ENCODE data around the gene NAV2. TPM values are rescaled to one million over a fixed set of nuclear protein-coding genes. Genes with fewer than 3 reads are reported as not detected.

NAV2 gene
- total and polyA plus RNA-seq, 4 experiments from 2014 or later, result 1.1 to 6.2 (median 4.2) TPM; not detected in 1

DNA sequence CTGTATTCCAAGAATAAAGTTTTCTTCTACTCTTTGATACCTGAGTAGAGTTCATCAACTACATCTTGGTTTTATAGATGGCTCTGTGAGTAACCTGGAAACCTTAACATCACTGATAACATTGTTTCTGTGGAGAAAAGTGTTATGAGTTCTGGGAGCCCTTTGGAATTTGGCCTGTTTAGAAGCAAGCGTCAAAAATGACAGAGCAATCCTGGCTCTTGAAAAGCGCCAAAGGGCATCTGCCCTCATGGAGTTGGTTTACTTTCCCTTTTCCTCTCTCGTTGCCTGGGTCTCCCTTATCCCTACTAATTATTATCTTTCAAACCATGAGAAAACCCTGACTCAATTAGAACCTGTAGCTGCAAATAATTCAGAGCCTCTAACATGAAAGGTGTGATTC lies 307.6 kb downstream of the NAV2 start:
- Mint-ChIP-seq H3K4me3 (no peak overlapping the region), H3K27me3 (peaks cover 0 to 5% of the 10 kb centered on the region in 2 donors), H3K4me1 (no peaks in the 10 kb centered on the region), H3K9me3 (no peaks in the 10 kb centered on the region), H3K36me3 (no peaks in the 10 kb centered on the region), H3K27ac (no peak overlapping the region)
- H3K9me3 ChIP-seq (ENCODE audit: control insufficient read depth in 1 of 2, low read length in 2 of 2), result no peaks in the 10 kb centered on the region
- no peak overlapping the region for H3K27ac ChIP-seq (ENCODE audit: low read depth, low read length)
- ChIA-PET POLR2A (ENCODE audit: partially characterized antibody) (no interaction called here), CTCF (ENCODE audit: partially characterized antibody) (no interaction called here)
- H3K4me1 ChIP-seq (ENCODE audit: insufficient read depth, low read length), result no peaks in the 10 kb centered on the region
- H3K36me3 ChIP-seq (ENCODE audit: insufficient read depth, low read length), result no peaks in the 10 kb centered on the region
- no peak for DNase-seq
- intact Hi-C loops (cut with micrococcal nuclease), result no loop called here
- H3K4me3 ChIP-seq (ENCODE audit: low read length in 2 of 2), result no peak overlapping the region
- no peaks in the 10 kb centered on the region for H3K27me3 ChIP-seq (ENCODE audit: insufficient read depth, low read length)

DNA sequence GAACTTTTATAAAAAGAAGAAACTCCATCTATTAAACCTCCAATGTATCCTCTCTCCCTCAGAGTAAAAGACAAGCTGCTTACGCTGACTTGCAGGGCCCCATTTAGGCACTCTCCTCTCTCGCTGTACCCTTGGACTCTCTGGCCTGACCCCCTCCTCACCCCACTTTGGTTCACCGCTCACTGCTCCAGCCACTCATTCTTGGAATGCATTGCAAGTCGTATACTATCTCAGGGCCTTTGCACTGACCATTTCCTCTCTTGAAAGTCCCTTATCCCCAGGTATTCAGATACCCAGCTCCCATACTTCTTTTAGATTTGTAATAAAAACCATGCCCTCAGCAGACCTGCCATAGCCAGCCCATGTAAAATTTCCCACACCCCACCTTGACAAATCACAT lies 308.1 kb downstream of the NAV2 start:
- intact Hi-C loops (cut with micrococcal nuclease), result no loop called here
- no peaks in the 10 kb centered on the region for H3K27me3 ChIP-seq (ENCODE audit: insufficient read depth, low read length)
- Mint-ChIP-seq H3K9me3 (no peaks in the 10 kb centered on the region), H3K27me3 (peaks cover 0 to 3% of the 10 kb centered on the region in 2 donors), H3K36me3 (no peaks in the 10 kb centered on the region), H3K4me3 (no peak overlapping the region), H3K4me1 (no peaks in the 10 kb centered on the region), H3K27ac (no peak overlapping the region)
- H3K4me3 ChIP-seq (ENCODE audit: low read length in 2 of 2), result no peak overlapping the region
- ChIA-PET CTCF (ENCODE audit: partially characterized antibody) (no interaction called here), POLR2A (ENCODE audit: partially characterized antibody) (no interaction called here)
- no peaks in the 10 kb centered on the region for H3K36me3 ChIP-seq (ENCODE audit: insufficient read depth, low read length)
- no peaks in the 10 kb centered on the region for H3K9me3 ChIP-seq (ENCODE audit: control insufficient read depth in 1 of 2, low read length in 2 of 2)
- H3K4me1 ChIP-seq (ENCODE audit: insufficient read depth, low read length), result no peaks in the 10 kb centered on the region
- H3K27ac ChIP-seq (ENCODE audit: low read depth, low read length), result no peak overlapping the region
- DNase-seq, result no peak

DNA sequence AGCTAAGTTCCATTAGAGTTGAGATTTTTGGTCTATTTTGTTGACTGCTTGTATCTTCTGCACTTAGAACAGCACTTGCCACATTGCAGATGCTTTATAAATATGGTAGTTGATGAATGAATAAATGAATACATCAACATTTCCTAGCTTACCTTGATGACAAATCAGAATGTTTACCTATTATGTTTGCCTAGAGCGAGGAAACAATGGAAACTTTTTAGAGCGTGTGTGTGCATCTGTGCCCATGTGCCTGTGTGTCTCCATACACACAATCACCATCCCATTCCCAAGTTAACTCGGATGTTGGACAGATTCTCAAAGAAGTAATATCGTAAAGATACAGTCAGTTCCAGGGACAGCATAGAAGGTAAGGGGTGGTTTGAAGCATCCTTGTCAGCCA lies 308.6 kb downstream of the NAV2 start:
- intact Hi-C loops (cut with micrococcal nuclease), result no loop called here
- H3K27me3 Mint-ChIP-seq, result peaks cover 0 to 3% of the 10 kb centered on the region in 2 donors
- H3K9me3 Mint-ChIP-seq, result no peaks in the 10 kb centered on the region
- ChIA-PET CTCF (ENCODE audit: partially characterized antibody) (no interaction called here), POLR2A (ENCODE audit: partially characterized antibody) (no interaction called here)
- Histone ChIP-seq H3K4me1 (ENCODE audit: insufficient read depth, low read length) (no peaks in the 10 kb centered on the region), H3K36me3 (ENCODE audit: insufficient read depth, low read length) (no peaks in the 10 kb centered on the region), H3K27me3 (ENCODE audit: insufficient read depth, low read length) (no peaks in the 10 kb centered on the region), H3K4me3 (ENCODE audit: low read length in 2 of 2) (no peak overlapping the region), H3K27ac (ENCODE audit: low read depth, low read length) (no peak overlapping the region), H3K9me3 (ENCODE audit: control insufficient read depth in 1 of 2, low read length in 2 of 2) (no peaks in the 10 kb centered on the region)
- H3K4me3 Mint-ChIP-seq, result no peak overlapping the region
- no peak for DNase-seq
- H3K27ac Mint-ChIP-seq, result no peak overlapping the region
- H3K4me1 Mint-ChIP-seq, result no peaks in the 10 kb centered on the region
- no peaks in the 10 kb centered on the region for H3K36me3 Mint-ChIP-seq

DNA sequence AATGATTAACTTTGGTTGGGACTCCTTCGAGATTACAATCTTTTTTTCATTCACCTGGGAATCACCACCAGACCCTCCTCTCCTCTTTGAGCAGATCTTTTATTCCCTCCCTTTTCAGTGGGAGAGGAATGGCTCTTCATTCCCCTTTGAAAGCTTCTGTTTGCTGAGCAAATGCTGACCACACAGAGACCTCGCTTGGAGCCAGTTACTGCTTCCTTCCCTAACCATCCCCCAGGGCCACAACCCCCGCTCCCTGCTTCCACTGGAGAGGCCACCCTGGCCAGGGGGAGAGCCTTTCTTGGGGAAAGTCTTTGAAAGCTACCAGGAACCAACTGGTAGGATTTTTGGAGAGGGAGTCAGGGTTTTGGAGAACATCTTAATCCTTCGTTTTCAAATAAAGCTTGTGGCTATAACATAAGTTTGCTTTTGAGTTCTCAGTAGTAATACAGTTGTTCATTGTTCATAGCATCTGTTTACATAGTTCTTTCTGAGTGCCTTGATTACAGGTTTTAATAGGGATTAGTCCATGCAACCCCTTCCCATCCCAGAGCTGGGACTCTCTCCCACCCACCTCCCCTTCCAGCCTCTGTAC lies 309.2 kb downstream of the NAV2 start:
- POLR2A ChIA-PET (ENCODE audit: partially characterized antibody), result no interaction called here
- CTCF ChIA-PET (ENCODE audit: partially characterized antibody), result no interaction called here
- H3K27me3 Mint-ChIP-seq, result peaks cover 0 to 3% of the 10 kb centered on the region in 2 donors
- no peak overlapping the region for H3K4me3 Mint-ChIP-seq
- H3K9me3 Mint-ChIP-seq, result no peaks in the 10 kb centered on the region
- intact Hi-C loops (cut with micrococcal nuclease), result no loop called here
- H3K27me3 ChIP-seq (ENCODE audit: insufficient read depth, low read length), result no peaks in the 10 kb centered on the region
- H3K9me3 ChIP-seq (ENCODE audit: control insufficient read depth in 1 of 2, low read length in 2 of 2), result no peaks in the 10 kb centered on the region
- no peaks in the 10 kb centered on the region for H3K4me1 ChIP-seq (ENCODE audit: insufficient read depth, low read length)
- no peak overlapping the region for H3K4me3 ChIP-seq (ENCODE audit: low read length in 2 of 2)
- no peak overlapping the region for H3K27ac Mint-ChIP-seq
- H3K27ac ChIP-seq (ENCODE audit: low read depth, low read length), result no peak overlapping the region
- DNase-seq, result no peak
- H3K4me1 Mint-ChIP-seq, result no peaks in the 10 kb centered on the region
- no peaks in the 10 kb centered on the region for H3K36me3 ChIP-seq (ENCODE audit: insufficient read depth, low read length)
- no peaks in the 10 kb centered on the region for H3K36me3 Mint-ChIP-seq

DNA sequence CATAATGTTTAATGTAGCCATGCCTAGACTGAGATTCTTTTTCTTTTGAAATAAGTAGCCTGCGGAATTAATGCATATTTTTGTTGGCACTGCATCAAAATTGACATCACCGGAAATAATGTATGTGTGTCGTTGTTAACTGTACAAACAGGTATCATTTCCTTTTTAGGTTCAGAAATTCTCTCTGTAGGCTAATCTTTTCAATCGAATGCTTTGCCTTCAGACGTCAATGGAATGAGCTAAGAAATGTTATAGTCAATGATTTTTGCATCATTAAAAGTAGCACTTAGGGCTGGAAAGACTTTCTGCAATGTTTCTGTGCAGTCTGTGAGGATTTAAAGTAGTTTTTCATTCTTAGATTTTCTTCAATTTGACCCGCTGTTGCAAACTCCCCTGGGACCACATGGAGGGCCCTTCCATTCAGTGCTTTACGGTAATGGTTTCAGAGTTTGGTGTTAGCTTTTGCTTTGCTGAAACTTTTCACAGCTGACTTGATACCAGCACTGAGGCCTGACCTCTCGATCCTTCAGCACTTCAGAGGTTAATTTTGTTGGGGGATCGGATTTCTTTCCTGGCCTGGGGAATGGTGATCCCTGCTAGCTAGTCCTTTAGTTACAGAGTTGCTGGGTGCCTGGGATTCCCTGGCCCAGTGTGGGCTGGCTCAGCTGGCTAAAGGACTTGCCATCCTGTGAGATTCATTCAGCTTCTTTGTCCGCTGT lies 309.9 kb downstream of the NAV2 start:
- ChIA-PET CTCF (ENCODE audit: partially characterized antibody) (no interaction called here), POLR2A (ENCODE audit: partially characterized antibody) (no interaction called here)
- no peaks in the 10 kb centered on the region for H3K4me1 ChIP-seq (ENCODE audit: insufficient read depth, low read length)
- Mint-ChIP-seq H3K9me3 (no peaks in the 10 kb centered on the region), H3K4me3 (no peak overlapping the region), H3K36me3 (no peaks in the 10 kb centered on the region), H3K4me1 (no peaks in the 10 kb centered on the region), H3K27ac (no peak overlapping the region), H3K27me3 (no peaks in the 10 kb centered on the region)
- H3K9me3 ChIP-seq (ENCODE audit: control insufficient read depth in 1 of 2, low read length in 2 of 2), result no peaks in the 10 kb centered on the region
- intact Hi-C loops (cut with micrococcal nuclease), result no loop called here
- DNase-seq, result no peak
- no peak overlapping the region for H3K27ac ChIP-seq (ENCODE audit: low read depth, low read length)
- H3K36me3 ChIP-seq (ENCODE audit: insufficient read depth, low read length), result no peaks in the 10 kb centered on the region
- no peaks in the 10 kb centered on the region for H3K27me3 ChIP-seq (ENCODE audit: insufficient read depth, low read length)
- no peak overlapping the region for H3K4me3 ChIP-seq (ENCODE audit: low read length in 2 of 2)

DNA sequence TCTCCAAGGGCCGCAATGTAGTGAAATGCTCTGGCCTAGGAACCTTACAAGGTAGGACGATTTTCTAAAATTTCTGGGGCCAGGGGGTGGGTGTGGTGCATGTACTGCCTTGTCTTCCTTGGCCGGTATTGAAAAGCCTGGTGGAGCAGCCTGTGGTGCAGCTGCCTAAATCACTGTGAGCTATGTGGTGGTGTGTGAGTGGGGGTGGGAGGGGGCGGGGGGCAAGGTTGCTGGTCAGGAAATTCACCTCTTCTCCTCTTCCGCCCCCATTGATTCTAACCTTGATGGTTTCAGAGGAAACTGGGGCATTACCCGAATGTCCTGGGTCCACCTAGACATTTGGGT lies 310.4 kb downstream of the NAV2 start:
- H3K27ac ChIP-seq (ENCODE audit: low read depth, low read length), result no peak overlapping the region
- Mint-ChIP-seq H3K27ac (no peak overlapping the region), H3K9me3 (no peaks in the 10 kb centered on the region), H3K27me3 (no peaks in the 10 kb centered on the region), H3K4me3 (no peak overlapping the region), H3K36me3 (no peaks in the 10 kb centered on the region), H3K4me1 (no peaks in the 10 kb centered on the region)
- H3K4me1 ChIP-seq (ENCODE audit: insufficient read depth, low read length), result no peaks in the 10 kb centered on the region
- H3K27me3 ChIP-seq (ENCODE audit: insufficient read depth, low read length), result no peaks in the 10 kb centered on the region
- no peaks in the 10 kb centered on the region for H3K9me3 ChIP-seq (ENCODE audit: control insufficient read depth in 1 of 2, low read length in 2 of 2)
- no peak overlapping the region for H3K4me3 ChIP-seq (ENCODE audit: low read length in 2 of 2)
- no peak for DNase-seq
- intact Hi-C loops (cut with micrococcal nuclease), result no loop called here
- ChIA-PET CTCF (ENCODE audit: partially characterized antibody) (no interaction called here), POLR2A (ENCODE audit: partially characterized antibody) (no interaction called here)
- H3K36me3 ChIP-seq (ENCODE audit: insufficient read depth, low read length), result no peaks in the 10 kb centered on the region

DNA sequence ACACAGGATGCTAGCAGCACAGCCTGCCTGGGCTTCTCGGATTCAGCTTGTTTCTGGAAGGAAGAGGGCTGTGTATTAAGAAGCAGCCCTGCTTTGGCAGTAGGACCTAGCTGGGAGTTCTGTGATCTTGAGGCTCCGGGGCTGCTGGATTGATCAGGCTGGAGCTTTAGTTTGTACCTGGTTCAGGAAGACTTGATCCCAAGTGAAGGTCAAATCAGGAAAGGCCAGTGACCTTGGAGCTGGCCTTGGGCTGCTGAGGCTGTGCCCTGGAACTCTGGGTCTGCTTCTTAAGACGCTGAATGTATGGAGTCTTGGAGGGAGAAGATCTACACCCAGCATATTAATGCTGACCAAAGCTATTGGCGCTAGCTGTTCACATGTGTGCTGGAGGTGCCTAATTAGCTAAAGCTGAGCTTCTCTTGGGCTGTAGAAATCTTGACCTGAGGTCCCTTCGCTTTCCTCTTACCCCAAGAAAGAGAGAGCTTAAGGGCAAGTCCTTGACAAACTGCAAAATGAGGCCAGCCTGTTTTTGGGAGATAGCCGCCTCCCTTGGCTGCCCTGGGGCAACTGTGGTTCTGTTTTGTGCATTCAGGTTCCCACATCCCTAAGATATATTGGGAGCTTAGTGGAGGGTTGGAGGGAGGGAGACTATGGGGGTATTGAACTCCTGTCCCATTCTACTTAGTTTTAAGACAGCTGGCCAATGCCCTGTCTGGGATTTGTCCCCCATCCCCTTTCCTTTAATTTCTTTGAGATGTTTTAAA lies 311.7 kb downstream of the NAV2 start:
- H3K4me1 Mint-ChIP-seq, result no peaks in the 10 kb centered on the region
- no peaks in the 10 kb centered on the region for H3K27me3 ChIP-seq (ENCODE audit: insufficient read depth, low read length)
- H3K27ac Mint-ChIP-seq, result no peak overlapping the region
- intact Hi-C loops (cut with micrococcal nuclease), result no loop called here
- ChIA-PET POLR2A (ENCODE audit: partially characterized antibody) (no interaction called here), CTCF (ENCODE audit: partially characterized antibody) (no interaction called here)
- DNase-seq, result no peak
- H3K36me3 ChIP-seq (ENCODE audit: insufficient read depth, low read length), result no peaks in the 10 kb centered on the region
- H3K27ac ChIP-seq (ENCODE audit: low read depth, low read length), result no peak overlapping the region
- no peaks in the 10 kb centered on the region for H3K4me1 ChIP-seq (ENCODE audit: insufficient read depth, low read length)
- H3K4me3 Mint-ChIP-seq, result no peak overlapping the region
- H3K9me3 ChIP-seq (ENCODE audit: control insufficient read depth in 1 of 2, low read length in 2 of 2), result no peaks in the 10 kb centered on the region
- no peak overlapping the region for H3K4me3 ChIP-seq (ENCODE audit: low read length in 2 of 2)
- H3K36me3 Mint-ChIP-seq, result no peaks in the 10 kb centered on the region
- no peaks in the 10 kb centered on the region for H3K27me3 Mint-ChIP-seq
- H3K9me3 Mint-ChIP-seq, result no peaks in the 10 kb centered on the region

All from CD4-positive, alpha-beta memory T cell (primary cell).